MCF 10A (cell line): ENCODE data around the gene OPTC. TPM values are rescaled to one million over a fixed set of nuclear protein-coding genes. Genes with fewer than 3 reads are reported as not detected.

Experiments used
- BruUV-seq: library from RNA; stranded (reverse); fragments of 400-500 nt; replicated peaks from 2 replicates; lab custom pipeline; 2021; lab: Mats Ljungman, UMichigan
- CTCF ChIA-PET: fragments of 300-600 bp; sonication (Branson Sonifier 250); formaldehyde crosslinking; extraction: SDS; loops from one replicate; lab custom pipeline; 2021; ENCODE audit warnings: antibody characterized with exemption, inconsistent platforms; lab: Yijun Ruan, JAX
- POLR2A ChIA-PET: fragments of 300-600, 350-650 bp; sonication (Branson Sonifier 250); formaldehyde crosslinking; extraction: SDS; loops from one replicate; lab custom pipeline; 2020; ENCODE audit warnings: antibody characterized with exemption, inconsistent platforms; lab: Yijun Ruan, JAX
- DNase-seq: peaks from one replicate; pipeline ENCODE4 v3.0.0-alpha.2; 2018; ENCODE audit not compliant: unreplicated experiment
- H3K27ac Mint-ChIP-seq: one replicate; pipeline ENCODE4 v1.8.0; 2022; ENCODE audit warnings: mild to moderate bottlenecking, low read depth, mixed read lengths; ENCODE audit not compliant: unreplicated experiment
- H3K27me3 Mint-ChIP-seq: one replicate; pipeline ENCODE4 v1.8.0; 2022; ENCODE audit warnings: mixed read lengths; ENCODE audit not compliant: insufficient read depth, unreplicated experiment
- H3K36me3 Mint-ChIP-seq: one replicate; pipeline ENCODE4 v1.8.0; 2022; ENCODE audit warnings: mild to moderate bottlenecking, moderate library complexity, mixed read lengths; ENCODE audit not compliant: insufficient read depth, unreplicated experiment
- H3K4me1 Mint-ChIP-seq: one replicate; pipeline ENCODE4 v1.8.0; 2022; ENCODE audit warnings: mixed read lengths; ENCODE audit not compliant: insufficient read depth, unreplicated experiment
- H3K4me3 Mint-ChIP-seq: one replicate; pipeline ENCODE4 v1.8.0; 2022; ENCODE audit warnings: mild to moderate bottlenecking, moderate library complexity, mixed read lengths; ENCODE audit not compliant: unreplicated experiment
- H3K9me3 Mint-ChIP-seq: one replicate; pipeline ENCODE4 v1.8.0; 2022; ENCODE audit warnings: mixed read lengths; ENCODE audit not compliant: unreplicated experiment
- intact Hi-C: fragments of 100-400 bp; cut with micrococcal nuclease; formaldehyde crosslinking; loops from 2 replicates; pipeline ENCODE4 v1.14.1; 2022
- total RNA-seq: library from RNA; stranded (reverse); gene quantifications from 2 replicates; pipeline ENCODE4 v1.2.3, GENCODE V29; 2022
- TF ChIP-seq, protein P1 (sequence below): fragments of 200-600 bp; IDR thresholded peaks from one replicate; pipeline ENCODE4 v1.8.0; 2022; ENCODE audit warnings: antibody characterized with exemption, mild to moderate bottlenecking; ENCODE audit not compliant: unreplicated experiment

OPTC gene
- total RNA-seq, 1 experiment from 2014 or later = not detected

DNA sequence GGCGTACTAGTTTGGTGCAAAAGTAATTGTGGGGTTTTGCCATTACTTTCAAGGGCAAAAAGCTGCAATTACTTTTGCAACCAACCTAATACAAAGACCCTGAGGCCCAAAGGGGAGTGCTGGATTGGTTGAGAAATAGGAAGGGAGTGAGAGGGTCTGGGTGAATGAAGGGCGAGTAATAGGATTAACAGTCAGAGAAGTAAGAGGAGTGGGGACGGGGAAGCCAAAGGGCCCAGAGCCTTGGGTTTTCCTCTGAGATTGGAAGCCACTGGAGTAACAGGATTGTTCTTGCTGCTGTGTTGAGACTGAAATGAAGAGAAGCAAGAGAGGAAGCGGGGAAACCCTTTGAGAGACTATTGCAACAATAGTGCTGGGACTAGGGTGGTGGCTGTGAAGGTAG, 37.4 kb upstream of the OPTC start:
- TF ChIP-seq, protein P1, sequence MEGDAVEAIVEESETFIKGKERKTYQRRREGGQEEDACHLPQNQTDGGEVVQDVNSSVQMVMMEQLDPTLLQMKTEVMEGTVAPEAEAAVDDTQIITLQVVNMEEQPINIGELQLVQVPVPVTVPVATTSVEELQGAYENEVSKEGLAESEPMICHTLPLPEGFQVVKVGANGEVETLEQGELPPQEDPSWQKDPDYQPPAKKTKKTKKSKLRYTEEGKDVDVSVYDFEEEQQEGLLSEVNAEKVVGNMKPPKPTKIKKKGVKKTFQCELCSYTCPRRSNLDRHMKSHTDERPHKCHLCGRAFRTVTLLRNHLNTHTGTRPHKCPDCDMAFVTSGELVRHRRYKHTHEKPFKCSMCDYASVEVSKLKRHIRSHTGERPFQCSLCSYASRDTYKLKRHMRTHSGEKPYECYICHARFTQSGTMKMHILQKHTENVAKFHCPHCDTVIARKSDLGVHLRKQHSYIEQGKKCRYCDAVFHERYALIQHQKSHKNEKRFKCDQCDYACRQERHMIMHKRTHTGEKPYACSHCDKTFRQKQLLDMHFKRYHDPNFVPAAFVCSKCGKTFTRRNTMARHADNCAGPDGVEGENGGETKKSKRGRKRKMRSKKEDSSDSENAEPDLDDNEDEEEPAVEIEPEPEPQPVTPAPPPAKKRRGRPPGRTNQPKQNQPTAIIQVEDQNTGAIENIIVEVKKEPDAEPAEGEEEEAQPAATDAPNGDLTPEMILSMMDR = no peak
- H3K36me3 Mint-ChIP-seq = no peaks in the 10 kb centered on the region
- no peak overlapping the region for H3K4me3 Mint-ChIP-seq
- ChIA-PET POLR2A (interaction anchor here (1.6 kb wide), 1 partner anchor 10 kb away, joined by 5 read pairs; no protein-coding TSS in a partner anchor), CTCF (interaction anchor here (1.3 kb wide), 1 partner anchor 31 kb away, joined by 3 read pairs; no protein-coding TSS in a partner anchor)
- peaks cover 93% of the 10 kb centered on the region for H3K27me3 Mint-ChIP-seq
- H3K27ac Mint-ChIP-seq = no peak overlapping the region
- H3K9me3 Mint-ChIP-seq = no peaks in the 10 kb centered on the region
- no TSS peak for BruUV-seq
- no peaks in the 10 kb centered on the region for H3K4me1 Mint-ChIP-seq
- no peak for DNase-seq
- intact Hi-C loops = no loop called here

DNA sequence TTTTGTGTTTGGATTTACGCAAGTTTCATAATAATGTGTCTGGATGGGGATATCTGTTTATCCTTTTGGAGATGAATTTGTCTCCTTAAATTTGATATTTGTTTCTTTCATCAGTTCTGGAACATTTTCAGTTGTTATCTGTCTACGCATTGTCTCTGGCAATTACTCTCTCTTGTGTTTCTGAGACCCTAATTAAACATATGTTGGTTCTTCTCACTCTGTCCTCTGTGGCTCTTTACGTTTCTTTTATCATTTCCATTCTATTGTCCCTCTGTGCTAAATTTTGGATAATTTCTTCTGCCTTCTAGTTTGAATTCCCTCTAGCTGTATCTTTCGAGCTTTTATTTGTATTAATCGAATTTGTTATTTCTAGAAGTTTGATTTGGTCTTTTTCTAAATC, 35.9 kb upstream of the OPTC start:
- Mint-ChIP-seq H3K4me3 (no peak overlapping the region), H3K9me3 (no peaks in the 10 kb centered on the region), H3K27me3 (peaks cover 82% of the 10 kb centered on the region), H3K36me3 (no peaks in the 10 kb centered on the region), H3K4me1 (peaks cover 14% of the 10 kb centered on the region), H3K27ac (no peak overlapping the region)
- POLR2A ChIA-PET = interaction anchor here (1.4 kb wide), 1 partner anchor 16 kb away, joined by 5 read pairs; no protein-coding TSS in a partner anchor
- intact Hi-C loops = no loop called here
- BruUV-seq = no TSS peak
- CTCF ChIA-PET = interaction anchor here (1.4 kb wide), 1 partner anchor 168 kb away, joined by 6 read pairs; no protein-coding TSS in a partner anchor
- TF ChIP-seq, protein P1 = no peak
- DNase-seq = no peak

DNA sequence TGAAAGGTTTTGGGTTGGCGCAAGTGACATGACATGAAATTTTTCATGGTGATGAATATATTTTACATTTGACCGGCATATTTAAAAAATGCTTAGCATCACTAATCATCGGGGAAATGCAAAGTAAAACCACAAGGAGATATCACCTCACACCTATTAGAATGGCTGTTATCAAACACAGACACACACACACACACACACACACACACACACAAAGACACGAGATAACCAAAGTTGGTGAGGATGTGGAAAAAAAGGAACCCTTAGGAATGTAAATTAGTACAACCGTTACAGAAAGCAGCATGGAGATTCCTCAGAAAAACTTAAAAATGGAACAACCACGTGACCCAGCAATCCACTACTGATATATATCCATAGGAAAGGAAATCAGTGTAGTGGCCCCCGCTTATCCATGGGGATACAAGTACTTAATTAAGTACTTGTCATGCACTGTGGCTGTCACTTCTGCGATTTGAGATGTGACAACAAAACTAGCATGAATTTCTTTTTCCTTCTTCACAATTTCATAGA, 34.2 kb upstream of the OPTC start:
- ChIA-PET CTCF (interaction anchor here (1.3 kb wide), 1 partner anchor 118 kb away, joined by 3 read pairs; no protein-coding TSS in a partner anchor), POLR2A (interaction anchor here (1.4 kb wide), 1 partner anchor 18 kb away, joined by 5 read pairs; no protein-coding TSS in a partner anchor)
- Mint-ChIP-seq H3K27ac (no peak overlapping the region), H3K4me1 (peaks cover 28% of the 10 kb centered on the region), H3K4me3 (no peak overlapping the region), H3K27me3 (peaks cover 69% of the 10 kb centered on the region), H3K36me3 (no peaks in the 10 kb centered on the region), H3K9me3 (no peaks in the 10 kb centered on the region)
- no peak for DNase-seq
- no TSS peak for BruUV-seq
- intact Hi-C loops = no loop called here
- TF ChIP-seq, protein P1 = no peak

DNA sequence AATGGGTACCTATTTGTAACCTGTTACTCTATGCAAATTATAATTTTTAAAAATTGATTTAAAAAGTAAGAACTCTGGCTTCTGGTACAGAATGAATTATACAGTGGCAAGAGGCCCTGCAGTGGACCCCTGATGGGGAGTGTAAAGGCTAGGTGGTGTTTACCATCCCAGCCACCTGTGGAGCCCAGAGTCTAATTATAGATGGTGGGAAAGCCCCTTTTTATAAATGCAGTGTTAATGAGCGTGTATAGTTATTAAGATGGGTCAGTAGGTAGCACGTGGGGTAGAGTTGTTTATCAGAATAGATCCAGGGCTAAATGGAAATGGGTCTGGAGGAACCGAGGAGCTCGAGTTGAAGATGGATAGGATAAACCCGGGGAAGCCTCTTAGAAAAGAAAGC, 32.2 kb upstream of the OPTC start:
- intact Hi-C loops = loop anchor here (2.0 kb wide), 1 partner anchor 19 kb away; no protein-coding TSS in a partner anchor
- H3K9me3 Mint-ChIP-seq = no peaks in the 10 kb centered on the region
- H3K27me3 Mint-ChIP-seq = peaks cover 53% of the 10 kb centered on the region
- no peak overlapping the region for H3K4me3 Mint-ChIP-seq
- POLR2A ChIA-PET = interaction anchor here (0.7 kb wide), 1 partner anchor 199 kb away, joined by 3 read pairs; no protein-coding TSS in a partner anchor
- H3K27ac Mint-ChIP-seq = no peak overlapping the region
- TF ChIP-seq, protein P1 = no peak
- CTCF ChIA-PET = interaction anchor here (0.6 to 38.6 kb wide), 6 partner anchors 11 to 1306 kb away, joined by 3 to 981 read pairs (median 3); no protein-coding TSS in a partner anchor
- no peaks in the 10 kb centered on the region for H3K36me3 Mint-ChIP-seq
- no TSS peak for BruUV-seq
- peaks cover 28% of the 10 kb centered on the region for H3K4me1 Mint-ChIP-seq
- DNase-seq = no peak
